K562 (cell line): ENCODE data around the gene KRT16. TPM values are rescaled to one million over a fixed set of nuclear protein-coding genes. Genes with fewer than 3 reads are reported as not detected.

Experiments used
- ATAC-seq: fragments of 200-7000 bp; cut with Tn5 transposase; 3 replicates; pipeline ENCODE4 v1.9.1; 2020; ENCODE audit warnings: moderate library complexity
- BruUV-seq: library from RNA; stranded (reverse); fragments of 400-500 nt; replicated peaks from 2 replicates; lab custom pipeline; 2021; lab: Mats Ljungman, UMichigan
- CTCF ChIA-PET: fragments of 300-600 bp; formaldehyde crosslinking; extraction: SDS; loops from one replicate; lab custom pipeline; 2021; ENCODE audit warnings: low intra/inter-chr PET ratio; lab: Yijun Ruan, JAX
- POLR2A ChIA-PET: fragments of 300-600, 350-650 bp; sonication (Branson Sonifier 250); formaldehyde crosslinking; extraction: SDS; loops from one replicate; lab custom pipeline; 2021; ENCODE audit warnings: antibody characterized with exemption, inconsistent platforms; lab: Yijun Ruan, JAX
- DNase-seq, 4 experiments: peaks; one replicate each; pipeline versions ENCODE4 v3.0.0 to v3.0.0-alpha.2; 2011 to 2018; ENCODE audit warnings: low spot score in 3 of 4, mixed read lengths in 3 of 4; ENCODE audit errors: extremely low read depth in 1 of 4
- FAIRE-seq: peaks from 2 replicates; lab custom pipeline; 2011; peaks lifted over from hg19 to GRCh38; lab: Jason Lieb, UNC
- H2AFZ ChIP-seq: 2 replicates; pipeline ENCODE4 v1.6.0; 2011; ENCODE audit warnings: low read depth, low read length, control low read depth, inconsistent platforms
- H3K27ac ChIP-seq: fragments of 200-600 bp; 3 replicates; pipeline ENCODE4 v1.8.0; 2011; ENCODE audit warnings: low read depth, mild to moderate bottlenecking, control low read depth, inconsistent platforms, low read length, moderate library complexity, mixed read lengths; ENCODE audit errors: extremely low read depth
- H3K27me3 ChIP-seq, 2 experiments: fragments of 300-600 bp in 1 of 2; 2 replicates in 1 of 2; 3 replicates in 1 of 2; pipeline versions ENCODE4 v1.6.0 to v1.8.0; 2011; ENCODE audit warnings: inconsistent platforms in 2 of 2, low read length in 2 of 2, mild to moderate bottlenecking in 1 of 2, mixed read lengths in 1 of 2, moderate library complexity in 1 of 2; ENCODE audit not compliant: control insufficient read depth in 2 of 2, insufficient read depth in 2 of 2
- H3K36me3 ChIP-seq: fragments of 300-600 bp; 3 replicates; pipeline ENCODE4 v1.8.0; 2011; ENCODE audit warnings: mild to moderate bottlenecking, low read length, inconsistent platforms; ENCODE audit not compliant: control insufficient read depth, insufficient read depth
- H3K4me1 ChIP-seq, 2 experiments: fragments of 200-600 bp in 1 of 2; replicated peaks in 1 of 2; 2 replicates in 1 of 2; 3 replicates in 1 of 2; pipeline versions ENCODE4 v1.5.1 to v1.8.0; 2011; ENCODE audit warnings: inconsistent platforms in 2 of 2, low read length in 2 of 2, mild to moderate bottlenecking in 1 of 2, mixed read lengths in 1 of 2, moderate library complexity in 1 of 2; ENCODE audit not compliant: control insufficient read depth in 2 of 2, insufficient read depth in 2 of 2
- H3K4me2 ChIP-seq: 2 replicates; pipeline ENCODE4 v1.6.1; 2011; ENCODE audit warnings: low read length, control low read depth, inconsistent platforms, mixed read lengths; ENCODE audit not compliant: insufficient read depth
- H3K4me3 ChIP-seq: fragments of 200-600 bp; sonication (generic), shearing (Covaris generic); 2 replicates; pipeline ENCODE4 v1.5.1; 2016; ENCODE audit warnings: control low read depth, inconsistent platforms
- H3K79me2 ChIP-seq: fragments of 200-600 bp; 3 replicates; pipeline ENCODE4 v1.8.0; 2011; ENCODE audit warnings: low read length, inconsistent platforms; ENCODE audit not compliant: control insufficient read depth, insufficient read depth
- H3K9ac ChIP-seq, 2 experiments: 2 replicates each; pipeline versions ENCODE4 v1.6.0 to v1.6.1; 2011; ENCODE audit warnings: low read depth in 2 of 2, low read length in 2 of 2, control low read depth in 1 of 2, inconsistent platforms in 1 of 2, mild to moderate bottlenecking in 1 of 2, mixed read lengths in 1 of 2; ENCODE audit not compliant: insufficient read depth in 1 of 2
- H3K9me1 ChIP-seq: one replicate; pipeline ENCODE4 v1.6.0; 2011; ENCODE audit warnings: inconsistent platforms, mild to moderate bottlenecking, low read length, moderate library complexity; ENCODE audit not compliant: control insufficient read depth, insufficient read depth
- H3K9me3 ChIP-seq: replicated peaks from 2 replicates; pipeline ENCODE4 v1.5.1; 2011; ENCODE audit warnings: low read depth, low read length, inconsistent platforms; ENCODE audit not compliant: control insufficient read depth, insufficient read depth
- H4K20me1 ChIP-seq: replicated peaks from 2 replicates; pipeline ENCODE4 v1.6.1; 2011; ENCODE audit warnings: low read length, inconsistent platforms, mixed read lengths; ENCODE audit not compliant: control insufficient read depth, insufficient read depth
- ERF ChIP-seq: fragments of 450-650 bp; formaldehyde crosslinking; IDR thresholded peaks from 2 replicates; pipeline ENCODE4 v1.4.0; 2020; ENCODE audit warnings: mild to moderate bottlenecking, mixed read lengths
- ILK ChIP-seq: fragments of 450-650 bp; IDR thresholded peaks from 2 replicates; pipeline ENCODE4 v1.6.1; 2016; ENCODE audit warnings: missing genetic modification characterization, low read depth, mild to moderate bottlenecking, missing compliant biosample characterization, moderate library complexity, borderline replicate concordance
- KLF6 ChIP-seq: fragments of 250-450 bp; sonication (Bioruptor Pico); IDR thresholded peaks from 2 replicates; pipeline ENCODE4 v1.4.0; 2020; ENCODE audit warnings: mild to moderate bottlenecking, moderate library complexity, borderline replicate concordance
- NFE2 ChIP-seq: IDR thresholded peaks from 2 replicates; pipeline ENCODE4 v1.6.1; 2014; ENCODE audit warnings: antibody characterized with exemption, low read depth
- PHF8 ChIP-seq: fragments of 200-600 bp; sonication (generic); IDR thresholded peaks from 2 replicates; pipeline ENCODE4 v1.6.1; 2012; ENCODE audit warnings: mixed run types, mild to moderate bottlenecking, inconsistent platforms, low read length, moderate library complexity, borderline replicate concordance
- SRSF3 ChIP-seq: fragments of 200-400 bp; formaldehyde crosslinking; IDR thresholded peaks from 2 replicates; pipeline ENCODE4 v1.6.1; 2016; ENCODE audit warnings: mild to moderate bottlenecking, low read length, moderate library complexity; ENCODE audit not compliant: insufficient read depth
- ZNF121 ChIP-seq: sonication (generic); formaldehyde crosslinking; conservative IDR thresholded peaks from 2 replicates; pipeline ENCODE4 v1.8.0; 2022; ENCODE audit warnings: missing genetic modification reagents
- ZNF224 ChIP-seq: sonication (generic); formaldehyde crosslinking; IDR thresholded peaks from 2 replicates; pipeline ENCODE4 v1.8.0; 2022; ENCODE audit warnings: mild to moderate bottlenecking, missing genetic modification reagents
- WGBS: fragments of 100-300 bp; shearing (Covaris generic); methylation state at CpG from one replicate; pipeline ENCODE4 v1.1.6; 2016; ENCODE audit warnings: low coverage, mixed read lengths; ENCODE audit not compliant: insufficient coverage; ENCODE audit errors: missing lambda C conversion rate; 5-methylcytosine and 5-hydroxymethylcytosine counted together
- in situ Hi-C: fragments of 300-500 bp; cut with MboI; formaldehyde crosslinking; loops from 4 replicates; pipeline ENCODE4 v1.15.0; 2018; ENCODE audit warnings: inconsistent platforms, mixed read lengths
- intact Hi-C: fragments of 100-400 bp; cut with micrococcal nuclease; formaldehyde crosslinking; loops from 2 replicates; pipeline ENCODE4 v1.14.2; 2022
- polyA plus RNA-seq, 8 experiments: library from polyadenylated mRNA; depleted of rRNA in 4 of 8; stranded (reverse) in 5 of 8; unstranded in 3 of 8; fragments of >200 nt; fragmentation: Nextera tagmentation in 2 of 8; fragmentation: Illumina TruSeq in 1 of 8; extraction: Ambion mirVana in 2 of 8; extraction: Trizol in 1 of 8; gene quantifications; 2 replicates each; pipeline versions ENCODE4 v1.2.1 to v1.2.3, GENCODE V29; 2011 to 2014; ENCODE audit warnings: inconsistent platforms in 1 of 8, missing spikeins in 1 of 8
- total RNA-seq, 7 experiments: library from RNA; depleted of rRNA in 6 of 7; stranded (reverse); fragments of >200 nt in 6 of 7; fragmentation: Illumina TruSeq in 2 of 7; extraction: Trizol in 2 of 7; gene quantifications; 2 replicates each; pipeline versions ENCODE4 v1.2.1 to v1.2.3, GENCODE V29; 2011 to 2021; ENCODE audit warnings: low replicate concordance in 1 of 7
- TF ChIP-seq, protein P1 (sequence below), 3 experiments: fragments of 200-800 bp in 1 of 3; sonication (Bioruptor generic) in 1 of 3; sonication (generic) in 1 of 3; formaldehyde crosslinking in 1 of 3; IDR thresholded peaks; 2 replicates each; pipeline versions ENCODE4 v1.6.1 to v1.8.0; 2016 to 2022; ENCODE audit warnings: mild to moderate bottlenecking in 2 of 3, missing compliant biosample characterization in 2 of 3, missing genetic modification characterization in 2 of 3, missing genetic modification reagents in 1 of 3
- TF ChIP-seq, protein P2 (sequence below), 3 experiments: fragments of 200-800 bp in 1 of 3; fragments of 250-450 bp in 1 of 3; fragments of 450-650 bp in 1 of 3; sonication (Bioruptor Pico) in 1 of 3; sonication (Bioruptor generic) in 1 of 3; formaldehyde crosslinking in 1 of 3; IDR thresholded peaks; 2 replicates each; pipeline versions ENCODE4 v1.6.1 to v1.8.0; 2016 to 2022; ENCODE audit warnings: mild to moderate bottlenecking in 2 of 3, missing genetic modification characterization in 2 of 3, missing compliant biosample characterization in 1 of 3, moderate library complexity in 1 of 3

Gene KRT16
- total and polyA plus RNA-seq, 9 of the 15 experiments (the other 6 are each of a cell fraction or from before 2014, with no cell fraction given), result 0.04 TPM; not detected in 8

DNA sequence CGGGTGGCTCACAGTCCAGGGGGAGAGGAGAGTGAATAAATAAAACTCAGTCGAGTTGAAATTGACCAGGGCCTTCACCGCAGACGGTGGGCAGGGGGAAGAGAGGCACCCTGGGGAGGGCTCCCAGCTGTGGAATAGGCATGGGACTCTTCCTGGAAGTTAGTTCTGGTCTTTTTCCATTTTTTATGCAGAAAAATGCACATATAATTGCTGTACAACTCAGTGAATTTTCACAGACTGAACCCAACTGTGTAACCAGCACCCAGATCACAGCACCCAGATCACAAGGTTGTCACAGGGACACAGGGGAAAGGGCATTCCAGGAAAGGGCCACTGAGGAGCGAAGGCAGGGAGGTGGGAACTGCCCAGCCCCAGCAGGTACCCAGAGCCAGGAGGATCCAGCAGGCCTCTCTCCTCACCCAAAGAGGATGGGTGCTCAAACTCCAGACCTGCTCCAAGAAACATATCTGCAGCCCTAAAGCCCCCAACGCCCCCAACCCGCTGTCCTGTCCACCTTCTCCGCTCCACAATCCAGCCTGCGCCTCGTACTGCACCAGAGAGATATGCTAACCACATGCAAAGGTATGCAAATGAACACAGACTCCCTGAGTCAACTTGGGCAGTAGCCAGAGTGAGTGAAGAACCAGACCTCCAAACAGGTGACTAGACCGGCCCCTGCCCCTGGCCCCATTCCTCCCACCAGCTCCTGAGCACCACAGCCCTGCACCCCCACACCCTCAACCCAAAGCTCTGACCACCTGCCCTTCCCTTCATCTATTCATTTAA is 47.1 kb upstream of the KRT16 start:
- Histone ChIP-seq H3K36me3 (no peaks in the 10 kb centered on the region), H4K20me1 (no peaks in the 10 kb centered on the region), H2AFZ (no peak overlapping the region), H3K4me3 (no peak overlapping the region), H3K9ac (no peak overlapping the region), H3K27ac (no peak overlapping the region), H3K9me1 (peaks cover 2% of the 10 kb centered on the region), H3K27me3 (peaks cover 2 to 10% of the 10 kb centered on the region in 2 experiments; a peak in 1 of 5 replicates), H3K79me2 (no peaks in the 10 kb centered on the region), H3K4me2 (no peak overlapping the region), H3K9me3 (no peaks in the 10 kb centered on the region), H3K4me1 (peaks cover 5 to 45% of the 10 kb centered on the region in 2 experiments; a peak in 4 of 5 replicates)
- ATAC-seq (no peak), FAIRE-seq (no peak), DNase-seq (no peak)
- WGBS, result 8% methylated on average over 8 of the region's 11 CpGs
- no peak for TF ChIP-seq ZNF121 (CRISPR knock-in tag)
- TF ChIP-seq, protein P1, sequence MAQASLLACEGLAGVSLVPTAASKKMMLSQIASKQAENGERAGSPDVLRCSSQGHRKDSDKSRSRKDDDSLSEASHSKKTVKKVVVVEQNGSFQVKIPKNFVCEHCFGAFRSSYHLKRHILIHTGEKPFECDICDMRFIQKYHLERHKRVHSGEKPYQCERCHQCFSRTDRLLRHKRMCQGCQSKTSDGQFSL (CRISPR knock-in tag; IDR thresholded peaks at IDR 0.05), result no peak
- TF ChIP-seq, protein P1 (tag; IDR thresholded peaks at IDR 0.05), result no peak
- no peak for TF ChIP-seq SRSF3
- no peak for TF ChIP-seq ERF (CRISPR knock-in tag)
- TF ChIP-seq, protein P2, sequence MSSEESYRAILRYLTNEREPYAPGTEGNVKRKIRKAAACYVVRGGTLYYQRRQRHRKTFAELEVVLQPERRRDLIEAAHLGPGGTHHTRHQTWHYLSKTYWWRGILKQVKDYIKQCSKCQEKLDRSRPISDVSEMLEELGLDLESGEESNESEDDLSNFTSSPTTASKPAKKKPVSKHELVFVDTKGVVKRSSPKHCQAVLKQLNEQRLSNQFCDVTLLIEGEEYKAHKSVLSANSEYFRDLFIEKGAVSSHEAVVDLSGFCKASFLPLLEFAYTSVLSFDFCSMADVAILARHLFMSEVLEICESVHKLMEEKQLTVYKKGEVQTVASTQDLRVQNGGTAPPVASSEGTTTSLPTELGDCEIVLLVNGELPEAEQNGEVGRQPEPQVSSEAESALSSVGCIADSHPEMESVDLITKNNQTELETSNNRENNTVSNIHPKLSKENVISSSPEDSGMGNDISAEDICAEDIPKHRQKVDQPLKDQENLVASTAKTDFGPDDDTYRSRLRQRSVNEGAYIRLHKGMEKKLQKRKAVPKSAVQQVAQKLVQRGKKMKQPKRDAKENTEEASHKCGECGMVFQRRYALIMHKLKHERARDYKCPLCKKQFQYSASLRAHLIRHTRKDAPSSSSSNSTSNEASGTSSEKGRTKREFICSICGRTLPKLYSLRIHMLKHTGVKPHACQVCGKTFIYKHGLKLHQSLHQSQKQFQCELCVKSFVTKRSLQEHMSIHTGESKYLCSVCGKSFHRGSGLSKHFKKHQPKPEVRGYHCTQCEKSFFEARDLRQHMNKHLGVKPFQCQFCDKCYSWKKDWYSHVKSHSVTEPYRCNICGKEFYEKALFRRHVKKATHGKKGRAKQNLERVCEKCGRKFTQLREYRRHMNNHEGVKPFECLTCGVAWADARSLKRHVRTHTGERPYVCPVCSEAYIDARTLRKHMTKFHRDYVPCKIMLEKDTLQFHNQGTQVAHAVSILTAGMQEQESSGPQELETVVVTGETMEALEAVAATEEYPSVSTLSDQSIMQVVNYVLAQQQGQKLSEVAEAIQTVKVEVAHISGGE (CRISPR knock-in tag; IDR thresholded peaks at IDR 0.05), result no peak
- TF ChIP-seq ILK (tag), result no peak
- no peak for TF ChIP-seq KLF6 (CRISPR knock-in tag)
- TF ChIP-seq PHF8, result no peak
- TF ChIP-seq ZNF224 (CRISPR knock-in tag), result no peak
- no peak for TF ChIP-seq NFE2
- no TSS peak for BruUV-seq
- ChIA-PET CTCF (interaction anchor here (7.3 to 7.4 kb wide), 2 partner anchors 11 to 110 kb away, joined by 87 to 135 read pairs; no protein-coding TSS in a partner anchor), POLR2A (interaction anchor here (0.6 to 1.0 kb wide), 3 partner anchors 19 to 1066 kb away, joined by 3 read pairs; no protein-coding TSS in a partner anchor)
- in situ Hi-C loops (loop anchor here (5.0 to 25.0 kb wide), 4 partner anchors 112 to 1047 kb away; no protein-coding TSS in a partner anchor), intact Hi-C loops (loop anchor here (5.0 to 10.0 kb wide), 2 partner anchors 175 to 1042 kb away; partner anchors contain the start of genes KRT35 and KRT36)
